HepG2 (cell line): Measurements from ENCODE around the gene UBAC1. TPM values are rescaled to one million over a fixed set of nuclear protein-coding genes. Genes with fewer than 3 reads are reported as not detected.
A peak's percentile ranks its signal among the peaks of the same experiment; 100 is the strongest.

Experiments
- ATF3 ChIP-seq: sonication (generic); formaldehyde crosslinking; IDR thresholded peaks from 2 replicates; pipeline ENCODE4 v1.4.0; 2020; ENCODE audit warnings: missing genetic modification reagents
- BCL6 ChIP-seq: IDR thresholded peaks from 2 replicates; pipeline ENCODE4 v1.6.1; 2016; ENCODE audit warnings: missing genetic modification reagents, missing compliant biosample characterization
- E2F5 ChIP-seq: sonication (generic); formaldehyde crosslinking; conservative IDR thresholded peaks from 2 replicates; pipeline ENCODE4 v1.4.0; 2020; ENCODE audit warnings: missing genetic modification reagents
- ERF ChIP-seq: IDR thresholded peaks from 2 replicates; pipeline ENCODE4 v1.6.1; 2018; ENCODE audit warnings: missing biosample characterization, missing genetic modification reagents
- FOSL2 ChIP-seq: sonication (generic); formaldehyde crosslinking; IDR thresholded peaks from 2 replicates; pipeline ENCODE4 v1.4.0; 2020; ENCODE audit warnings: missing genetic modification reagents
- FOXO1 ChIP-seq: sonication (generic); formaldehyde crosslinking; IDR thresholded peaks from 2 replicates; pipeline ENCODE4 v1.4.0; 2020; ENCODE audit warnings: missing genetic modification reagents
- GATAD1 ChIP-seq: IDR thresholded peaks from 2 replicates; pipeline ENCODE4 v1.6.1; 2016; ENCODE audit warnings: missing genetic modification reagents, missing compliant biosample characterization
- HHEX ChIP-seq: IDR thresholded peaks from 2 replicates; pipeline ENCODE4 v1.6.1; 2016; ENCODE audit warnings: control low read depth
- MED13 ChIP-seq: sonication (generic); formaldehyde crosslinking; IDR thresholded peaks from 2 replicates; pipeline ENCODE4 v1.5.0; 2020; ENCODE audit warnings: missing genetic modification reagents
- MIXL1 ChIP-seq: IDR thresholded peaks from 2 replicates; pipeline ENCODE4 v1.6.1; 2016
- MTA1 ChIP-seq: sonication (generic); formaldehyde crosslinking; IDR thresholded peaks from 2 replicates; pipeline ENCODE4 v1.4.0; 2020; ENCODE audit warnings: missing genetic modification reagents, mild to moderate bottlenecking, borderline replicate concordance
- PAXIP1 ChIP-seq: sonication (generic); formaldehyde crosslinking; conservative IDR thresholded peaks from 2 replicates; pipeline ENCODE4 v1.4.0; 2020; ENCODE audit warnings: mild to moderate bottlenecking, missing genetic modification reagents, moderate library complexity
- PCBP2 ChIP-seq: fragments of 200-400 bp; formaldehyde crosslinking; optimal IDR thresholded peaks from 2 replicates; pipeline ENCODE3; 2018; ENCODE audit warnings: low read length, low read depth; ENCODE audit not compliant: poor library complexity, severe bottlenecking
- SMYD3 ChIP-seq: sonication (generic); formaldehyde crosslinking; IDR thresholded peaks from 2 replicates; pipeline ENCODE4 v1.8.1; 2023; ENCODE audit warnings: mild to moderate bottlenecking, missing genetic modification reagents
- YEATS2 ChIP-seq: sonication (generic); formaldehyde crosslinking; IDR thresholded peaks from 2 replicates; pipeline ENCODE4 v1.4.0; 2020; ENCODE audit warnings: missing genetic modification reagents, borderline replicate concordance
- ZFP62 ChIP-seq: sonication (generic); formaldehyde crosslinking; IDR thresholded peaks from 2 replicates; pipeline ENCODE4 v1.4.0; 2020; ENCODE audit warnings: missing genetic modification reagents
- ZNF12 ChIP-seq: sonication (generic); formaldehyde crosslinking; IDR thresholded peaks from 2 replicates; pipeline ENCODE4 v1.5.0; 2020; ENCODE audit warnings: missing genetic modification reagents
- ZNF143 ChIP-seq: sonication (generic); formaldehyde crosslinking; IDR thresholded peaks from 2 replicates; pipeline ENCODE4 v1.4.0; 2020; ENCODE audit warnings: missing genetic modification reagents
- ZNF652 ChIP-seq: IDR thresholded peaks from 2 replicates; pipeline ENCODE4 v1.6.1; 2016; ENCODE audit warnings: low read depth, borderline replicate concordance
- ZNF687 ChIP-seq: sonication (generic); formaldehyde crosslinking; IDR thresholded peaks from 2 replicates; pipeline ENCODE4 v1.5.1; 2020; ENCODE audit warnings: mild to moderate bottlenecking, missing genetic modification reagents, moderate library complexity
- ZNF775 ChIP-seq: sonication (generic); formaldehyde crosslinking; IDR thresholded peaks from 2 replicates; pipeline ENCODE4 v1.4.0; 2020; ENCODE audit warnings: missing genetic modification reagents, mild to moderate bottlenecking, moderate library complexity, borderline replicate concordance
- ZSCAN31 ChIP-seq: sonication (generic); formaldehyde crosslinking; IDR thresholded peaks from 2 replicates; pipeline ENCODE4 v1.5.0; 2020; ENCODE audit warnings: low read depth, mild to moderate bottlenecking, missing genetic modification reagents
- polyA plus RNA-seq, 8 experiments: library from polyadenylated mRNA; depleted of rRNA in 3 of 8; stranded (reverse) in 7 of 8; unstranded in 1 of 8; fragments of >200 nt; fragmentation: Illumina TruSeq in 4 of 8; extraction: Trizol in 4 of 8; gene quantifications; 2 replicates each; pipeline versions ENCODE4 v1.2.1 to v1.2.3, GENCODE V29; 2011 to 2016; ENCODE audit warnings: low read depth in 4 of 8, missing spikeins in 1 of 8, mixed read lengths in 1 of 8; ENCODE audit not compliant: insufficient read depth in 1 of 8
- total RNA-seq, 5 experiments: library from RNA; depleted of rRNA; stranded (reverse); fragments of >200 nt; fragmentation: Illumina TruSeq; extraction: Trizol; gene quantifications; 2 replicates each; pipeline ENCODE4 v1.2.3, GENCODE V29; 2016; ENCODE audit warnings: low read depth in 1 of 5
- TF ChIP-seq, protein P1 (sequence below): IDR thresholded peaks from 2 replicates; pipeline ENCODE4 v1.6.1; 2016; ENCODE audit warnings: low read depth, borderline replicate concordance

Gene UBAC1
- total and polyA plus RNA-seq, 2 of the 13 experiments (the other 11 are each of a cell fraction or from before 2014, with no cell fraction given) = 32.2 to 34.1 TPM

DNA sequence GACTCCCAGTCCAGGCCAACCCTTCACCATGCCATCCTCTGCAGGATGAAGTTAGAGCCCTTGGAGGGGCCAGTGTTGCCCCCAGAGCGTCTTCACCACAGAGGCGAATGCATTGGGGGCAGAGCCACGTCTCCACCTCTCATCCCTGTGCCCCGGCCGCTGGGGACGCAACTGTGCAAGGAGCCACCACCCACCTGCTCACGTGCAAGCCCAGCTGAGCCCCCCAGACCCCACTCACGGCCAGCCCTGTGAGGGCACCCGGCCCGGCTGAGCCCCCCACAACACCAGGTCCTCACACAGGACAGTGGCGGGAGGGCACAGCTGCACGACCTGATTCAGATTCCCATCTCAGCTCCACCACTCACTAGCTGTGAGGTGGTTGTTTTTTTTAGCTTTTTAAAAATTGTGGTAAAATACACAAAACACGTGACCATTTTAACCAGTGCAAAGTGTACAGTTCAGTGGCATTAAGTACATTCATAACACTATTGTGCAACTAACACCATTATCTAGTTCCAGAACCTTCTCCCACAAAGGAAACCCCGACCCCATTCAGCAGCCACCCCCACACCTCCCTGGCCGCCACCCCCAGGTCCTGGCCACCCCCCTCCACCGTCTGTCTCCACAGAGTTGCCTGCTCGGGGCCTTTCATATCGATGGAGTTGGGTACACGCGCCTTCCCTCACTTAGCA, 33.5 kb upstream of the UBAC1 start (continued):
- TF ChIP-seq MED13 (CRISPR knock-in tag) (no peak), BCL6 (CRISPR knock-in tag) (no peak; the same call in 1 of the 2 replicates), PCBP2 (no peak), SMYD3 (CRISPR knock-in tag) (peak; percentile 83; the same call in 1 of the 2 replicates), ATF3 (CRISPR knock-in tag) (no peak), FOSL2 (CRISPR knock-in tag) (no peak), ZNF143 (CRISPR knock-in tag) (no peak), FOXO1 (CRISPR knock-in tag) (peak; percentile 53; the same call in 1 of the 2 replicates), GATAD1 (CRISPR knock-in tag) (no peak), E2F5 (no peak), ZSCAN31 (CRISPR knock-in tag) (no peak), MTA1 (CRISPR knock-in tag) (peak; percentile 19; the same call in 1 of the 2 replicates), YEATS2 (CRISPR knock-in tag) (no peak), MIXL1 (CRISPR knock-in tag) (no peak), ZNF12 (CRISPR knock-in tag) (no peak), ERF (CRISPR knock-in tag) (0 out of 2 replicates have a peak, but pooled peaks have one; percentile 70), HHEX (CRISPR knock-in tag) (no peak), ZNF652 (no peak), ZFP62 (no peak), PAXIP1 (CRISPR knock-in tag) (peak; percentile 72; the same call in 1 of the 2 replicates), ZNF687 (CRISPR knock-in tag) (peak; percentile 59), ZNF775 (CRISPR knock-in tag) (0 out of 2 replicates have a peak, but pooled peaks have one; percentile 38)
- TF ChIP-seq, protein P1, sequence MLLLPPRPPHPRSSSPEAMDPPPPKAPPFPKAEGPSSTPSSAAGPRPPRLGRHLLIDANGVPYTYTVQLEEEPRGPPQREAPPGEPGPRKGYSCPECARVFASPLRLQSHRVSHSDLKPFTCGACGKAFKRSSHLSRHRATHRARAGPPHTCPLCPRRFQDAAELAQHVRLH (CRISPR knock-in tag) = no peak
